CD4-positive, alpha-beta T cell treated with Interleukin-15 for 4 hours (primary cell): ENCODE results near the gene NFE2L3.
"Not testable (repeated sequence)": the region's sequence is repeated elsewhere in the genome, so short reads cannot be mapped to it uniquely, and the experiment has no call there.

Experiments
- DNase-seq: peaks from one replicate; pipeline ENCODE4 v3.0.0-alpha.2; 2020; ENCODE audit warnings: low spot score

NFE2L3 gene

DNA sequence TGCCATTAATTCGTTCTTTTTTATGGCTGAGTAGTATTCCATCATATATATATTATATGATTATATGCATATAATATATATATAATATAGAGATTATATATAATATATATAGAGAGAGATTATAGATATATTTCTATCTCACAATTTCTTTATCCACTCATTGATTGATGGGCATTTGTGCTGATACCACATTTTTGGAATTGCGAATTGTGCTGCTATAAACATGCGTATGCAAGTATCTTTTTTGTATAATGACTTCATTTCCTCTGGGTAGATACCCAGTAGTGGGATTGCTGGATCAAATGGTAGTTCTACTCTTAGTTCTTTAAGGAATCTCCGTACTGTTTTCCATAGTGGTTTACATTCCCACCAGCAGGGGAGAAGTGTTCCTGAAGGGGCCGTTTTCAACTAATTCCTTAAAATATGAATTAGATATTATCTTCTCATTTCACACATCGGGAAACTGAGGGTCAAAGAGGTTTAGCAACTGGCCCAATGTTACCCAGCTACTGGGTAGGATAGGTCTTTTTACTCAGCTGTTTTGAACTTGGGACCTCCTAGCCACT, 16.5 kb downstream of the NFE2L3 start:
- DNase-seq = no peak

DNA sequence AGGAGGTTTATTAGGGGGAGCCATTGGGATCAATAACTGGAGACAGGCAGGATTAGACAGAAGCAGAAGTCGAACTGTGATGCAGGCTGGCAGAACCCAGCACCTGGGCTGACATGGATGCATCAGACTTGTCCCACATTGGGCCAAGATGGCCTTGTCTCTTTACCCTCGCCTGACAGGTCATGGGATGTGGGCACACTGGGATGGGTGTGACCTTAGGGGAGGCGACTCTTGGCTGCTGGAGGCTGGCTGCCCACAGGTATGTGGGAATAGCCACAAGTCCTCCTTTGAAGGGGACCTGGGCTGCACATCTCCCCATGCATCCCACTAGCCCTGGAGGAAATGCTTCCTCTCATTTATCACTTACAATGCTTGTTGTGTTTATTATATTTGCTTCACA, 17.3 kb downstream of the NFE2L3 start:
- no peak for DNase-seq

DNA sequence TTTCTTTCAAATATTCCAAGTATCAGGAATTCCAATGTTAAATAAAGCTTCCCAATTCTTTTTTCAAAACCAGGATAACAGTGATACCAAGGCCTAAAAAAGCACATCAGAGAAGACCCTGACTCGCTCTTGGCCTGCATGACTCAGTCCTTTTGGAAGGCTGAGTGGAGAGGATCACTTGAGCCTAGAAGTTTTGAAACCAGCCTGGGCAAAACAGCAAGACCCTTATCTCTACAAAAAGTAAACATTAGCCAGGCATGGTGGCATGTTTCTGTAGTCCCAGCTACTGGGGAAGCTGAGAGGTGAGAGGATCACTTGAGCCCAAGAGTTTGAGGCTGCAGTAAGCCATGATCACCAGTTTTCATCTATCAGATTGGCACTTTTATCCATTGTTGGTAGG, 18.7 kb downstream of the NFE2L3 start:
- DNase-seq = no peak

DNA sequence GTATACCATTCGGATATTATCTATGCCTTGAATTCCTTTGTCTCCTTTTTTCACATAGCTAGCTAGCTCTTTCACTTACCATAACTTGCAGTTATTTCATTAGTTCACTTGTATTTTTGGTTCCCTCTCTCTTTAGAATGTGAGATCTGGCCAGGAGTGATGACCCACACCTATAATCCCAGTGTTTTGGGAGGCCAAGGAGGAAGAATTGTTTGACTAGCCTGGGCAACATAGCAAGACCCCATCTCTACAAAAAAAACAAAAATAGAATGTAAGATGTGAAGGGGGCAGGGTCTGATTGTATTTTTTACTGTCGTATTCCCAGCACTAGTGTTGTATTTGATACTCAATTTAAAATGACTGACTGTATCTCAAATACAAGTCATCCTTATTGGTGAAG, 19.6 kb downstream of the NFE2L3 start:
- no peak for DNase-seq

DNA sequence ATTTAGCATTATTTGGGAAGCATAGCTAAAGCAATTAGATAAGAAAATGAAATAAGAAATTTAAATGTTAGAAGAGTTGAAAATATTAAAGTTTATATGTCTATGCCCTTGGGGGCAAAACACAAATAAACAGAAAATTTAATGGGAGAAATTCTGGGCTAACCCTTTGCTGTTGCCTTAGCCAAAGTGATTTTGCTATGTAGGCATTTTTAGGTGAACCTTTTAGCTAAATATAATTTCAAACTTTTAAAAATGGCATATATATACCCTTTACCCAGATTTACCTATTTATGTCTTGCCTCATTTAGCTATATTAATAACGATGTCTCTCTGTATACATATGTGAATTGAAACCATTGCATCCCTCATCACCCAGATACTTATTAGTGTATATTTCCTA, 20.1 kb downstream of the NFE2L3 start:
- DNase-seq = no peak

DNA sequence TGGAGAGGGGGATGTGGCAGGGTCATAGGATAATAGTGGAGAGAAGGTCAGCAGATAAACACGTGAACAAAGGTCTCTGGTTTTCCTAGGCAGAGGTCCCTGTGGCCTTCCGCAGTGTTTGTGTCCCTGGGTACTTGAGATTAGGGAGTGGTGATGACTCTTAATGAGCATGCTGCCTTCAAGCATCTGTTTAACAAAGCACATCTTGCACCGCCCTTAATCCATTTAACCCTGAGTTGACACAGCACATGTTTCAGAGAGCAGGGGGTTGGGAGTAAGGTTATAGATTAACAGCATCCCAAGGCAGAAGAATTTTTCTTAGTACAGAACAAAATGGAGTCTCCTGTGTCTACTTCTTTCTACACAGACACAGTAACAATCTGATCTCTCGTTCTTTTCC, 23.9 kb downstream of the NFE2L3 start:
- DNase-seq = not testable (repeated sequence)

DNA sequence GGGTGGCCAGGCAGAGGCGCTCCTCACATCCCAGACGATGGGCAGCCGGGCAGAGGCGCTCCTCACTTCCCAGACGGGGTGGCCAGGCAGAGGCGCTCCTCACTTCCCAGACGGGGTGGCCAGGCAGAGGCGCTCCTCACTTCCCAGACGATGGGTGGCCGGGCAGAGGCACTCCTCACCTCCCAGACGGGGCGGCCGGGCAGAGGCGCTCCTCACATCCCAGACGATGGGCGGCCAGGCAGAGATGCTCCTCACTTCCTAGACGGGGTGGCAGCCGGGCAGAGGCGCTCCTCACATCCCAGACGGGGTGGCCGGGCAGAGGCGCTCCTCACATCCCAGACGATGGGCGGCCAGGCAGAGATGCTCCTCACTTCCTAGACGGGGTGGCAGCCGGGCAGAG, 24.7 kb downstream of the NFE2L3 start:
- not testable (repeated sequence) for DNase-seq

DNA sequence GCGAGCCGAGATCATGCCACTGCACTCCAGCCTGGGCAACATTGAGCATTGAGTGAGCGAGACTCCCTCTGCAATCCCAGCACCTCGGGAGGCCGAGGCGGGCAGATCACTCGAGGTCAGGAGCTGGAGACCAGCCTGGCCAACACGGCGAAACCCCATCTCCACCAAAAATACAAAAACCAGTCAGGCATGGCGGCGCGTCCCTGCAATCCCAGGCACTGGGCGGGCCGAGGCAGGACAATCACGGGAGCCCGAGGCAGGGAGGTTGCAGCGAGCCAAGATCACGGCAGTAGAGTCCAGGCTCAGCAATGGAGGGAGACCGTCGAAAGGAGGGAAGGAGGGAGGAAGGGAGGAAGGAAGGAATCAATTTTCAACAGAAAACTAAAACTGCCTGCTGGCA, 25.3 kb downstream of the NFE2L3 start:
- DNase-seq = not testable (repeated sequence)

DNA sequence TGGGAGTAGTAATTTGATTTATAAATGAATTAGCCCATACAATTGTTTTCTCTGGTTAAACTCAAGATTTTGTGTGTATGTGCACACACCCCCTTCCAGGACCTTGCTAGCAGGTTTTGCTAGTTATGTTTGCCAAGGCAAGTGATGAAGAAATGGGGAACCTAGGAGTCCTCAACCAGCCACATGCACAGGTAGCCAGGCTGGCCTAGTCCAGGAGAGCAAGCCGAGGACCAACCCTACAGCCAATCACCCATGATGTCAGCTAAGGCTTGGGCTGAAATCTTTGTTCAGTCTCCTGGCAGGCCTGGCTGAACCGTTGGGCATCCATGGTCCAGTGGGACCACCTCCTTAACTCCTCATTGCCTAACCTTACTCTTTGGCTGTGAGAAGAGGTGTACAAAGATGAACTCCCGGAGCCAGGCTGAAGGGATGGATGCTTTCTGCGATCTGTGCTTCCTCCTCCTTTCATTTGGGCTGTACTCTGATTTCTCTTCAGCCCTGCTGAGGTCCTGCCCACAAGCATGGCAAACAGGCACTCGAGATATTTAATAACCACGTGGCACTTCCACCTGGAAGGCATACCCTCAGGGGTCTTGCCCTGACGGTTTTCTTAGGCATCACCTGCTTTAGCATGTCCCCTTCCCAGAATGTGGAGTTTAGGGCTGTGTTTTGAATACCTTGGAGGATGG, 26.4 kb downstream of the NFE2L3 start:
- DNase-seq = no peak

DNA sequence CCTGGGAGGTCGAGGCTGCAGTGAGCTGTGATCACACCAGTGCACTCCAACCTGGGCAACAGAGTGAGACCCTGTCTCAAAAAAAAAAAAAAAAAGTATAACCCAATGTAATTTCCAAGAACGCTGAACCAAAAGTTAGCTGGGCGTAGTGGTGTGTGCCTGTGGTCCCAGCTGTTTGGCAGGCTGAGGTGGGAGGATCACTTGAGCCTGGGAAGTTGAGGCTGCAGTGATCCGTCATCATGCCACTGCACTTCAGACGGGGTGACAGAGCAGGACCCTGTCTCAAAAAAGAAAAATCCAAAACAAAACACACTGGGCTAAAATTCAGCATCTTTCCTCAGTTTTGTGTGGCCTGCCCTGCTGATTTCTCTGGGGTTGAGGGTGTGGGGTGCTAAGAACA, 27.4 kb downstream of the NFE2L3 start:
- no peak for DNase-seq

DNA sequence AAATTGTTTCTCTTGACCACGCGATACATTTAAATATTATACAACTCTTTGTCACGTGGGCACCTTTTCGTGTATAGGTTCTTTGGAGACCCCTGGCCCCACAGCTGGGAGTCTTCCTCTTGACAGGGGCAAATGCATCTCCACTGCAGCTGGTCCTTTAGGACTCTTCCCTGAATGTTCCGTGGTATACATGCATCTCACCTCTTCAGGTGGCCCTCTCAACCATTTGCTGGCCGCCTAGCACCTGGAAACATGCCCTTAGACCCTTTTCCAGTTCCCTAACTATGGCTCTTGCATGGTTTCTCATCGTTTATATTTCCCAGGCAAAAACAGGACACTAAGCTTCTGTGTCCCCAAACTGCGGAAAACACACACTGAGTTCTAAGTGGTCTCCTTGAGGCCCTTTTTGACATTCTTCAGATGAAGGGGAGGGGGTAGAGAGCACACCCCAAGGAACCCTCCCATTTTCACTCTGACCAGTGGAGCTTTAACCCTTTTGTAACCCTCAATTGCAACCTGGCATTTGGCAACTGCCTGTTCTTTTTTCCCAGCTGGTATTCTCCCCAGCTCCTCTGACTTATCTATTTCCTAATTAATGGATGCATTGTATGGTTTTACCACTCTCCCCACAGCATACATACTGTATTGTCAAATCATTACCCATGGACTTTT, 28.0 kb downstream of the NFE2L3 start:
- DNase-seq = no peak

DNA sequence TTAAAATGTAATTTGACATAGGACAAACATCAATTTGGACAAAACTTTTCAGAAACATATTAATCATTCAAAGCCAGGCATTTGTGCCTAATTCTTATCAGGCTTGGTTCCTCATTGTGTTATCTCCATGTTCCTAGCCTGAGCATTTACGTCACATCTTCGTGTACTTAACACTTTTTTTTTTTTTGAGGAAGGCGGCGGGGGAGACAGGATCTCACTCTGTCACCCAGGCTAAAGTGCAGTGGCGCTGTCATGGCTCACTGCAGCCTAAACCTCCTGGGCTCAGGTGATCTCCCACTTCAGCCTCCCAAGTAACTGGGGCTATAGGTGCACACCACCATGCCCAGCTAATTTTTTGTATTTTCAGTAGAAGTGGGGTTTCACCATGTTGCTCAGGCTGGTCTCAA, 28.8 kb downstream of the NFE2L3 start:
- DNase-seq = no peak

DNA sequence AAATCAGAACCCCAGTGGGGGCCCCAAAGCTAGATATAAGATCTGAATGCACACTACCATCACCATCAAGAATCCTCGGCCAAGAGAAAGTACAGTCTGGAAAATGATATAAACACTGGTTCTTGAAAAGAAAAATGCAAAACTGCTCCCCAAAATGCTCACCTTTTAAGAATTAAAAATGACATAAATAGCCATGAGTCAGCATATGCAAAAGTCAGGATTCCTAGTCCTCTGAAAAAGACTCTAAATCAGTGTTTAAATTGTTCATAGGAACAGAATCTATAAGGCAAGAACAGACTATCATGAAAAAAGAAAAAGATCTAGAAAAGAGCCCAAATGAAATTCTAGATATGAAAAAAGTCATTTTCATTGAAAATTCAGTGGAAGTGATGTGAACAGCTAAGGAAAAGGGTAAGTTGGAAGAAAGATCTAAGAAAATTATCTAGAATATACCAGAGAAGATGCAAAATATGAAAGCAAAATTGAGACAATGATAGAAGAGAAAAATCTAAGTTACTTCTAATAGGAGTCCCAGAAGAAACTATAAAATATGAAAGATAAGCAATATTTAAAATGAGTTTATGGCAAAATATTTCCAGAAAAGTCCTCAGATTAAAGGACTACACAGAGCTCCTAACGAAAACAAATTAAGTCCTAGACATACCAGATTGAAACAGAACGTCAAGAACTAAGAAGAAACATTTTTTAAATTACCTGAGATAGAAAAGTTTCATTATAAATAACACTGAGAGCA, 29.7 kb downstream of the NFE2L3 start:
- no peak for DNase-seq

DNA sequence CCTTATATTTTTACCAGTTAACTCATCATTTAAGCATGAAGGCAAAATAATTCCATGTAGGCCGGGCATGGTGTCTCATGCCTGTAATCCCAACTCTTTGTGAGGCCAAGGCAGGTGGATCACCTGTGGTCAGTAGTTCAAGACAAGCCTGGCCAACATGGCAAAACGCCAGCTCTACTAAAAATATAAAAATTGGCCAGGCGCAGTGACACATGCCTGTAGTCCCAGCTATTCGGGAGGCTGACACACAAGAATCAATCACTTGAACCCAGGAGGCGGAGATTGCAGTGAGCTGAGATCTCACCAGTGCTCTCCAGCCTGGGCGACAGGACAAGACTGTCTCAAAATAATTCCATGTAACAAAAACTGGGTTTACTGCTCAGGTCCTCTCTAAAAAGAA, 30.3 kb downstream of the NFE2L3 start:
- DNase-seq = no peak

DNA sequence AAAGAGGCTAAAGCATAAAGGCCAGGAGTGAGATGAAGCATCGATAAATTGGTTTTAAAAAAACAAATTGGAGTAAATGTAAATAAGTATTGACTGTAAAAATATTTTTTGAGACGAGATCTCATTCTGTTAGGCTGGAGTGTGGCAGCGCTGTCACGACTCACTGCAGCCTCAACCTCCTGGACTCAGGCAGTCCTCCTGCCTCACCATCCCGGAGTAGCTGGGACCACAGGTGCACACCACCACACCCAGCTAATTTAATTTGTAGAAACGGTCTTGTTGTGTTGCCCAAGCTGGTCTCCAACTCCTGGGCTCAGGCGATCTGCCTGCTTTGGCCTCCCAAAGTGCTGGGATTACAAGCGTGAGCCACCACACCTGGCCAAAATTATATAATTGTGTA, 30.7 kb downstream of the NFE2L3 start:
- DNase-seq = no peak

DNA sequence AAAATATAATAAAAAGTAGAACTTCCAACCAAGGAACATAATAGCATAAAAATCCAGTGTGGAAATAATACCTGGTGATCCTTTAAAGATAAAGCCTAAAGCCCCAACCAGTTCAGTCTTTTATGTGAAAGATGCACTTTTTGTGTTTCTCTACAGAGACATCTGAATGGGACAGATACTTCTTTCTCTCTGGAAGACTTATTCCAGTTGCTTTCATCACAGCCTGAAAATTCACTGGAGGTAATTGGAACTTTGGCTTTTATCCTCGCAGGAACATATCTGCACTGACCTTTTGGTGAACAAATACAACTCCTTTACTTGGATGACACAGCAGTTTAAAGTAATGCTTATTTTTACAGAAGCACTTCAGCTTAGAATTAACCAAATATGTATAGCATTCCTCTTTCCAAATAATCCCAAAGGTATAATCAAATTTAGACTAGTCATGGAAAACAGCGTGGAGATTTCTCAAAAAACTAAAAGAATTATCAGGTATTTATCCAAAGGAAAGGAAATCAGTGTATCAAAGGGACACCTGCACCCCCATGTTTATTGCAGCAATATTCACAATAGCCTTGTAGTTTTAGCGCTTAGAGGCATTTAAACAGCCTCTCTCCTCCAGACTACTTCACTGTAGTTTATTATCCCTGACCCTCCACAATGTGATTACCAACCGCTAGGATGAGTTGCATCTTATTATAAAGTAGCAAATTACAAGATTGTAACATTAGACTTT, 31.7 kb downstream of the NFE2L3 start:
- no peak for DNase-seq

DNA sequence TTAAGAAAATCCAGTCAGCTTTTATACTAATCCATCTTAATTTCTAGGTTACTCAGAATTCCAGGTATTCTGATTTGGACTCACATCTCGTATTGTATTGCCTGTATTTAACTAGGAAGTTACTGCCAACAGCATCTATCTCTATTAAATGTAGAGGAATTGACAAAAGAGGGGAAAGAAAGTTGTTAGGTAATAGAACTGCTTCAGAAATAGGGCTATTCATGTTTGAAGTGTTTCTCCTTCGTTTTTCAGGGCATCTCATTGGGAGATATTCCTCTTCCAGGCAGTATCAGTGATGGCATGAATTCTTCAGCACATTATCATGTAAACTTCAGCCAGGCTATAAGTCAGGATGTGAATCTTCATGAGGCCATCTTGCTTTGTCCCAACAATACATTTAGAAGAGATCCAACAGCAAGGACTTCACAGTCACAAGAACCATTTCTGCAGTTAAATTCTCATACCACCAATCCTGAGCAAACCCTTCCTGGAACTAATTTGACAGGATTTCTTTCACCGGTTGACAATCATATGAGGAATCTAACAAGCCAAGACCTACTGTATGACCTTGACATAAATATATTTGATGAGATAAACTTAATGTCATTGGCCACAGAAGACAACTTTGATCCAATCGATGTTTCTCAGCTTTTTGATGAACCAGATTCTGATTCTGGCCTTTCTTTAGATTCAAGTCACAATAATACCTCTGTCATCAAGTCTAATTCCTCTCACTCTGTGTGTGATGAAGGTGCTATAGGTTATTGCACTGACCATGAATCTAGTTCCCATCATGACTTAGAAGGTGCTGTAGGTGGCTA, 32.5 kb downstream of the NFE2L3 start:
- DNase-seq = not testable (repeated sequence)

DNA sequence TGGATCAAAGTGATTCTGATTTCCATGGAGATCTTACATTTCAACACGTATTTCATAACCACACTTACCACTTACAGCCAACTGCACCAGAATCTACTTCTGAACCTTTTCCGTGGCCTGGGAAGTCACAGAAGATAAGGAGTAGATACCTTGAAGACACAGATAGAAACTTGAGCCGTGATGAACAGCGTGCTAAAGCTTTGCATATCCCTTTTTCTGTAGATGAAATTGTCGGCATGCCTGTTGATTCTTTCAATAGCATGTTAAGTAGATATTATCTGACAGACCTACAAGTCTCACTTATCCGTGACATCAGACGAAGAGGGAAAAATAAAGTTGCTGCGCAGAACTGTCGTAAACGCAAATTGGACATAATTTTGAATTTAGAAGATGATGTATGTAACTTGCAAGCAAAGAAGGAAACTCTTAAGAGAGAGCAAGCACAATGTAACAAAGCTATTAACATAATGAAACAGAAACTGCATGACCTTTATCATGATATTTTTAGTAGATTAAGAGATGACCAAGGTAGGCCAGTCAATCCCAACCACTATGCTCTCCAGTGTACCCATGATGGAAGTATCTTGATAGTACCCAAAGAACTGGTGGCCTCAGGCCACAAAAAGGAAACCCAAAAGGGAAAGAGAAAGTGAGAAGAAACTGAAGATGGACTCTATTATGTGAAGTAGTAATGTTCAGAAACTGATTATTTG, 33.3 kb downstream of the NFE2L3 start:
- DNase-seq = no peak

DNA sequence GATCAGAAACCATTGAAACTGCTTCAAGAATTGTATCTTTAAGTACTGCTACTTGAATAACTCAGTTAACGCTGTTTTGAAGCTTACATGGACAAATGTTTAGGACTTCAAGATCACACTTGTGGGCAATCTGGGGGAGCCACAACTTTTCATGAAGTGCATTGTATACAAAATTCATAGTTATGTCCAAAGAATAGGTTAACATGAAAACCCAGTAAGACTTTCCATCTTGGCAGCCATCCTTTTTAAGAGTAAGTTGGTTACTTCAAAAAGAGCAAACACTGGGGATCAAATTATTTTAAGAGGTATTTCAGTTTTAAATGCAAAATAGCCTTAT, 33.8 kb downstream of the NFE2L3 start:
- no peak for DNase-seq

DNA sequence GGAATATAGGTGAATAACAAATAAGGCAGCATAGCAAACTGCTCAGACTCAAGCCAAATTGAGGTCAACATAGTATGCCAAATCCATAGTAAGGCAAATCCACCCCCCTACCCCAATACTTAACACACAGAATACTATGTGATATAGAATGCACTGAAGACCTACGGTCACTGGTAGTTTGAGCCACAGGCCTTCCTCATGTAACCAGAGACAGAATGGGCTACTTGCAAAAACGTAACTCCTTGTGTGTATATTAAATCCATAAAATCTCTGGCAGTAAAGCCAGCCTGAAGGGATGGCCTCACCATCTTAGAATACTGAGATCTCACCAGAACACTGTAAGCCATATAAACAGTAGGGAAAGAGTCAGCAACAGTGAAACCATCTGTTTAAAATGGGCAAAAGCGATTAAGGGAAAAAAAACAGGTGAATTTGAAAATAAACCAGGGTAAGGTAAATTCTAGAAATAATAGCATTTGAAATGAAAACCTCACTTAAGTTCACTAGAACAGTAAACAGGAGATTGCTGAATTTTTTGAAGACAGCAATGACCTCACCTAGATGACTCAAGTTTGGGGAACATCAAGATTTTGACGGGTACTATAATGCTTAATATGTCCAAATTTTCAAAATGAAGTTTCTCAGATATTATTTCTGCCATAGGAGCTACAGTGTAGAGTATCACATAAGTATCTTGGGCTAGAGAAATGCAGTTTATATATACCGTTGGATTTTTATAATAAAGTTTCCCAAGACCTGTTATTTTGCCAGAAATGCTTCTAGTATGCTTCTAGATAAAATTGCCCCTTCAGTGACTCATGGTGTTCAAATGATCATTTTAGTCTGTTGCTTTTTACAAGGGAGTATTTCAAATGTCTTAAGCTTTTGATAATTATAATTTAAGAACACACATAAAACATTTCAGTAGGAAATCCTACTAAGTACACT, 34.6 kb downstream of the NFE2L3 start:
- no peak for DNase-seq
